Activated CD8-positive, alpha-beta memory T cell treated with anti-CD3 and anti-CD28 coated beads, Interleukin-2, amount 50 U/mL, for 24 hours (primary cell): Measurements from ENCODE around the gene ZDHHC1.
"Not testable (repeated sequence)": the region's sequence is repeated elsewhere in the genome, so short reads cannot be mapped to it uniquely, and the experiment has no call there.

Experiments
- DNase-seq: peaks from one replicate; pipeline ENCODE4 v3.0.0-alpha.2; 2020; ENCODE audit errors: extremely low read depth

The ZDHHC1 gene

GRCh38 chr16:67430977-67431774 lies 14.9 kb upstream of the ZDHHC1 start, which contains the start of gene HSD11B2:
HSD11B2 (plus strand) TSS chr16:67431121; CDS start chr16:67431249, 128 bp downstream.
- DNase-seq, result no peak

- DNase-seq, result no peak
Observed at GRCh38 chr16:67430504-67430976, 14.3 kb upstream of the ZDHHC1 start.

- DNase-seq, result no peak
Observed at GRCh38 chr16:67429799-67430503, 13.7 kb upstream of the ZDHHC1 start.

GRCh38 chr16:67429053-67429798 lies 12.9 kb upstream of the ZDHHC1 start:
- no peak for DNase-seq

GRCh38 chr16:67428146-67428731 lies 12.0 kb upstream of the ZDHHC1 start:
- peak; percentile 37 for DNase-seq

- DNase-seq, result no peak
Observed at GRCh38 chr16:67426950-67427349, 10.7 kb upstream of the ZDHHC1 start.

GRCh38 chr16:67426022-67426421 lies 9.7 kb upstream of the ZDHHC1 start:
- no peak for DNase-seq

- no peak for DNase-seq
Observed at GRCh38 chr16:67425580-67425979, 9.3 kb upstream of the ZDHHC1 start.

- no peak for DNase-seq
Observed at GRCh38 chr16:67425061-67425460, 8.8 kb upstream of the ZDHHC1 start.

GRCh38 chr16:67424261-67424615 lies 8.0 kb upstream of the ZDHHC1 start:
- no peak for DNase-seq

- no peak for DNase-seq
Observed at GRCh38 chr16:67423611-67424260, 7.5 kb upstream of the ZDHHC1 start.

- no peak for DNase-seq
Observed at GRCh38 chr16:67423015-67423414, 6.7 kb upstream of the ZDHHC1 start.

GRCh38 chr16:67421030-67421429 lies 4.8 kb upstream of the ZDHHC1 start:
- DNase-seq, result no peak

GRCh38 chr16:67419931-67420330 lies 3.7 kb upstream of the ZDHHC1 start:
- DNase-seq, result no peak

GRCh38 chr16:67419502-67419901 lies 3.2 kb upstream of the ZDHHC1 start:
- DNase-seq, result no peak

GRCh38 chr16:67417333-67418061 lies 1.2 kb upstream of the ZDHHC1 start:
- DNase-seq, result no peak

- not testable (repeated sequence) for DNase-seq
Observed at GRCh38 chr16:67415421-67415820, 856 bp downstream of the ZDHHC1 start.

GRCh38 chr16:67413978-67414911 lies 2.0 kb downstream of the ZDHHC1 start:
- no peak for DNase-seq

GRCh38 chr16:67412294-67412693 lies 4.0 kb downstream of the ZDHHC1 start:
- DNase-seq, result no peak

- no peak for DNase-seq
Observed at GRCh38 chr16:67411339-67411738, 4.9 kb downstream of the ZDHHC1 start.
